SIG-M5 (cell line): ENCODE results near the gene GNPAT.

Experiments used
- DNase-seq: peaks from one replicate; lab custom pipeline; 2025; lab: John Stamatoyannopoulos, UW

Gene GNPAT

GRCh38 chr1:231317306-231318014 is 76.4 kb downstream of the GNPAT start:
- DNase-seq, result no peak

GRCh38 chr1:231318015-231318355 is 77.0 kb downstream of the GNPAT start:
- DNase-seq, result no peak

GRCh38 chr1:231318568-231318967 is 77.6 kb downstream of the GNPAT start:
- no peak for DNase-seq

- no peak for DNase-seq
These were observed 78.1 kb downstream of the GNPAT start for GRCh38 chr1:231319080-231319479.

- no peak for DNase-seq
These were observed 82.0 kb downstream of the GNPAT start for GRCh38 chr1:231322880-231323530.

GRCh38 chr1:231324660-231325059 is 83.6 kb downstream of the GNPAT start:
- DNase-seq, result no peak

- no peak for DNase-seq
These were observed 85.2 kb downstream of the GNPAT start for GRCh38 chr1:231326248-231326647.
